Panc1 (cell line): ENCODE data around the gene WDR89.

Experiments used
- POLR2AphosphoS5 ChIP-seq: IDR thresholded peaks from 2 replicates; pipeline ENCODE4 v1.6.1; 2012; ENCODE audit warnings: mild to moderate bottlenecking, low read depth, low read length, moderate library complexity
- TF ChIP-seq, protein P1 (sequence below): fragments of 450-650 bp; IDR thresholded peaks from 2 replicates; pipeline ENCODE4 v1.5.1; 2017; ENCODE audit warnings: mild to moderate bottlenecking

DNA sequence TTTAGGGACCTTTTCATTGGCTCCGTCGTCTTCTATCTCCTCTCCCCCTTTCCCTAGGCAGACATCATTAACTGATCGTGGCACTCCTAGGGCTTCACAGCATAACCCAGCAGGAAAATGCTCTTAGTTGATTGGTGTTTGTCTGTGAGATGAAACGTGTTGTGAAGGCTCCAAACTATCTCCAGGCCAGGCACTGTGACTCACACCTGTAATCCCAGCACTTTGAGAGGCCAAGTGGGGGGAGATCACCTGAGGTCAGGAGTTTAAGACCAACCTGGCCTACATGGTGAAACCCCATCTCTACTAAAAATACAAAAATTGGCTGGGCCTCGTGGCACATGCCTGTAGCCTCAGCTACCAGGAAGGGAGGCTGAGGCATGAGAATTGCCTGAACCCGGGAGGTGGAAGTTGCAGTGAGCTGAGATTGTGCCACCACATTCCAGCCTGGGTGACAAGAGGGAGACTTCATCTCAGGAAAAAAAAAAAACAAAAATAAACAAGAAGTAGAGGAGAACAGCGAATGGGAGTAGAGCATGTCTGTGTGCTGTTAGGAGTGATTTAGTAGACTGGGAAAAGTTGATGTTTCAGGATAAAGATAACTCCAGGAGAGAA is 32.3 kb upstream of the WDR89 start:
- TF ChIP-seq, protein P1, sequence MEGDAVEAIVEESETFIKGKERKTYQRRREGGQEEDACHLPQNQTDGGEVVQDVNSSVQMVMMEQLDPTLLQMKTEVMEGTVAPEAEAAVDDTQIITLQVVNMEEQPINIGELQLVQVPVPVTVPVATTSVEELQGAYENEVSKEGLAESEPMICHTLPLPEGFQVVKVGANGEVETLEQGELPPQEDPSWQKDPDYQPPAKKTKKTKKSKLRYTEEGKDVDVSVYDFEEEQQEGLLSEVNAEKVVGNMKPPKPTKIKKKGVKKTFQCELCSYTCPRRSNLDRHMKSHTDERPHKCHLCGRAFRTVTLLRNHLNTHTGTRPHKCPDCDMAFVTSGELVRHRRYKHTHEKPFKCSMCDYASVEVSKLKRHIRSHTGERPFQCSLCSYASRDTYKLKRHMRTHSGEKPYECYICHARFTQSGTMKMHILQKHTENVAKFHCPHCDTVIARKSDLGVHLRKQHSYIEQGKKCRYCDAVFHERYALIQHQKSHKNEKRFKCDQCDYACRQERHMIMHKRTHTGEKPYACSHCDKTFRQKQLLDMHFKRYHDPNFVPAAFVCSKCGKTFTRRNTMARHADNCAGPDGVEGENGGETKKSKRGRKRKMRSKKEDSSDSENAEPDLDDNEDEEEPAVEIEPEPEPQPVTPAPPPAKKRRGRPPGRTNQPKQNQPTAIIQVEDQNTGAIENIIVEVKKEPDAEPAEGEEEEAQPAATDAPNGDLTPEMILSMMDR, result no peak
- TF ChIP-seq POLR2AphosphoS5, result no peak
